ENCODE measurements around the gene MALAT1.
A peak's percentile ranks its signal among the peaks of the same experiment; 100 is the strongest.
"Not testable (repeated sequence)": the region's sequence is repeated elsewhere in the genome, so short reads cannot be mapped to it uniquely, and the experiment has no call there.

MALAT1 gene

GRCh38 chr11:65504674-65505465, 6.0 kb downstream of the MALAT1 start:
- Mint-ChIP-seq H3K4me3 (no peak overlapping the region), H3K27ac (peak overlapping the region; percentile 93), H3K27me3 (ENCODE audit: low read depth, poor library complexity) (peaks cover 11% of the 10 kb centered on the region), H3K36me3 (ENCODE audit: low read depth) (peaks cover 18% of the 10 kb centered on the region), H3K4me1 (peaks cover 54% of the 10 kb centered on the region), H3K9me3 (no peaks in the 10 kb centered on the region)
- no peak for TF ChIP-seq CTCF (IDR thresholded peaks at IDR 0.05)
- DNase-seq: no peak

GRCh38 chr11:65505466-65506289, 6.8 kb downstream of the MALAT1 start:
- peak overlapping the region; percentile 64 for H3K27ac Mint-ChIP-seq

GRCh38 chr11:65506290-65506771, 7.5 kb downstream of the MALAT1 start:
- Mint-ChIP-seq H3K27ac (peak overlapping the region; percentile 64), H3K4me3 (no peak overlapping the region), H3K4me1 (peaks cover 54% of the 10 kb centered on the region), H3K36me3 (ENCODE audit: low read depth) (peaks cover 18% of the 10 kb centered on the region), H3K9me3 (no peaks in the 10 kb centered on the region), H3K27me3 (ENCODE audit: low read depth, poor library complexity) (peaks cover 11% of the 10 kb centered on the region)
- no peak for TF ChIP-seq CTCF (IDR thresholded peaks at IDR 0.05)
- DNase-seq: no peak

More at GRCh38 chr11:65505466-65506289, 6.8 kb downstream of the MALAT1 start:
- Mint-ChIP-seq H3K4me3 (no peak overlapping the region), H3K36me3 (ENCODE audit: low read depth) (peaks cover 18% of the 10 kb centered on the region), H3K9me3 (no peaks in the 10 kb centered on the region), H3K27me3 (ENCODE audit: low read depth, poor library complexity) (peaks cover 11% of the 10 kb centered on the region), H3K4me1 (peaks cover 54% of the 10 kb centered on the region)
- DNase-seq: no peak
- TF ChIP-seq CTCF (IDR thresholded peaks at IDR 0.05): no peak

GRCh38 chr11:65506772-65507505, 8.1 kb downstream of the MALAT1 start:
- Mint-ChIP-seq H3K36me3 (ENCODE audit: low read depth) (peaks cover 18% of the 10 kb centered on the region), H3K4me1 (peaks cover 54% of the 10 kb centered on the region), H3K4me3 (no peak overlapping the region), H3K27me3 (ENCODE audit: low read depth, poor library complexity) (peaks cover 8% of the 10 kb centered on the region), H3K27ac (peak overlapping the region; percentile 64), H3K9me3 (no peaks in the 10 kb centered on the region)
- TF ChIP-seq CTCF (IDR thresholded peaks at IDR 0.05): no peak
- DNase-seq: no peak

- DNase-seq; H3K36me3 Mint-ChIP-seq (ENCODE audit: low read depth); H3K4me3 Mint-ChIP-seq; H3K27me3 Mint-ChIP-seq (ENCODE audit: low read depth, poor library complexity); H3K9me3 Mint-ChIP-seq; H3K27ac Mint-ChIP-seq: not testable (repeated sequence)
- peaks cover 26% of the 10 kb centered on the region for H3K4me1 Mint-ChIP-seq
These were observed 13.5 kb downstream of the MALAT1 start for GRCh38 chr11:65512311-65512710.

All from nephron progenitor cell (in vitro differentiated cells).